Fibroblast of skin of abdomen (primary cell): ENCODE measurements around the gene SEMA3C. TPM values are rescaled to one million over a fixed set of nuclear protein-coding genes. Genes with fewer than 3 reads are reported as not detected.
A peak's percentile ranks its signal among the peaks of the same experiment; 100 is the strongest.

Experiments
- DNase-seq: peaks from one replicate; pipeline ENCODE4 v3.0.0-alpha.2; 2013
- polyA plus RNA-seq, 2 experiments: library from polyadenylated mRNA; unstranded; fragments of 120-200 nt; gene quantifications; one replicate each; pipeline ENCODE4 v1.2.1, GENCODE V29; 2013; ENCODE audit not compliant: insufficient read length in 2 of 2

SEMA3C gene
- 43.8 TPM for polyA plus RNA-seq (2013, experiment 1 of 2; ENCODE audit: insufficient read length)
- polyA plus RNA-seq (2013, experiment 2 of 2; ENCODE audit: insufficient read length) = 40.8 TPM

DNA sequence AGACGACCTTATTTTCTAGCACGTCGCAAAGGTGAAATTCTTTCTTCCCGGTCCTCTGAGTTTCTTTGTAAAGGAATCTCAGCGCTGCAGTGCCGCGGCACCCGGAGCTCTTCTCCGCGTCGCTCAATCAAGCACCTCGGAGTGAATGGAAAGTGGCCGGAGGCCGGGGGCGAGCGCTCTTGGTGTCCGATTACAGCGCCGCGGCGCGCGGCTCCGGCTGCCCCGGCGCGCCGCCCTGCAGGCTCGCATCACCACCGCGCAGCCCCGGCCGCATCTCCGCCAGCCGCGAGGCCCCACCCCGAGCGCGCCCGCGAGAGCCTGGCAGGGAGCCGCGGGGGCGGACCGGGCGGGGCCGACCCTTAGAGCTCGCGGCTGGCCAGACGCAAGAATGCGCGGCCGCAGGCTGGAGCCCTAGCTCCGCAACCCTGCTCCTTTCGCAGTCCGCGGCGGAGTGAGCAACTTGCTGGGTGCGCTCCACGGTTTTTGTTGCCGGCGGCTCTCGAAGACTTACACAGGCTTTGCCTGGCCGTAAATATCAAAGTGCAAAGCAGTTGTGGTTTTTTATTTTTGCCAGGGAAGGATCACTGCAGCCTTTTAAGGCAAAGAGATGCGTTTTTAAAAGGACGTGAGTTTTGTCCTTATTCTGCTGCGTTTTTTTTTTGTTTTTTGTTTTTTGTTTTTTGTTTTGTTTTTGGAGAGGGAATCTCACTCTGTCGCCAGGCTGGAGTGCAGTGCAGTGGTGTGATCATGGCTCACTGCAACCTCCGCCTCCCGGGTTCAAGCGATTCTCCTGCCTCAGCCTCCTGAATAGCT, at the start of gene SEMA3C:
SEMA3C (minus strand) TSS at position 143 of the 813 bp plus-strand sequence. CDS start 2,270 bp downstream, outside the sequence.
- peak; percentile 96 for DNase-seq

- DNase-seq = no peak
Observed at GRCh38 chr7:80968606-80969005, 49.8 kb upstream of the SEMA3C start.

DNA sequence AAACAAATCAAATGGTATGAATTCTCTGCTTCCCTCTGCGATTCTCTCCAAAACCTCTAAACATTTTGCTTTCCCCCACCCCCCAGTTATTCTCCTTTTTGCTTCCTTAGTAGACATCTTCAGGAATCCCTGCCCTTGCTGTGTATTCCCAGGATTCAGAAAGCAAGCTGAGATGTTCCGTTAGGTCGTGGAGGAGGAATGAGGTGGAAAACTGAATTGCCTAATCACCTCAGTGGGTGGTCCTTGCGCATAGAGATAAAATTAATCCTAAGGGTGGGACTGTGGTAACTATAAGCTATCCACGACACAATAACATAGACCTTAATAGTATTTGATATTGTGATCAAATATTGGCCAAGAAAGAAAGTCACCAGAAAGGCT, 49.1 kb upstream of the SEMA3C start:
- DNase-seq = peak; percentile 10

- peak; percentile 54 for DNase-seq
Observed at GRCh38 chr7:80967071-80967916, 48.4 kb upstream of the SEMA3C start.

DNA sequence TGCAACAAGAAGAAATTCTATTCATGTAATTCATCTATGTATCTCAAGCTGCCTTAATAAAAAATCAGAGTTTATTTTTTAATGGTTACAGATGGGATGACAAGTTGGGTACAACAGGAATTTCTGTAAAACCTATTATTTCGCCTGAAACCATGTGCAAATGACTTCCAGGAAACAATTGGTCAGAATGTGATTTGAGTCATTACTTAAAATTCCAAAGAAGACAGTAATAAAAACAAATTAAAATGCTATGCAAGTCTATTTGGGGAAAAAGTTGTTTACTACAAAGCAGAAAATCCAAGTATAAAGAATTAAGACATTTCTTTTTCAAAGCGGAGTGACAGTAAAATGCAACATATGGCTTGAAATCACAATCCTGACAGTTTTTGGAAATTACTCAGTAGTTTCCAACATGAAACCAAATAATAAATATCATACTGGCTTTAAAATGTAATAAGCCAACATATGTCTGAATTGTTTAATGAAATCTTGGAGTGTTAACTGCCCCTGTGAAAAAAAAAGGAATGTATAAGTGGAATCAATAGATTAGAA, 41.5 kb upstream of the SEMA3C start:
- peak; percentile 45 for DNase-seq

GRCh38 chr7:80957226-80957777, 38.5 kb upstream of the SEMA3C start:
- DNase-seq = no peak

GRCh38 chr7:80954191-80954590, 35.3 kb upstream of the SEMA3C start:
- no peak for DNase-seq

DNA sequence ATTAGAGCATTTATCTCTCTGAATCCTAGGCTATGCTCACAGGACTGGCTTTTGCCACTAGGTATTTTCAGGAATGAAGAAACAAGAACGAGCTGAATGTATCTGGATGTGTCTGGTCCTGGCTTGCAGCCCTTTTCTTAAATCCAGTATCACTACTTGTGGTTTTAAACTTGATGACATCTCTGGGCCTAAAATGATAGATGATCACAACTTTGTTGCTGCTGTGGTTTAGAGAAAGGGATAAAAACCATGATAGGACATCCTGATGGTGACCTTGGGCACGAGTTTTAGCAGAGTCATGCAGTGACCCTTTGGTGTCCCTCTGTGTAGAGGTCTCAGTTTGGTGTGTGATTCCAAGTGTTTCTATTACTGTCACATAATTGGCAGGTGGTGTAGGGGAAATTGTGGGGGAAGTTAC, 31.7 kb upstream of the SEMA3C start:
- peak; percentile 55 for DNase-seq

DNA sequence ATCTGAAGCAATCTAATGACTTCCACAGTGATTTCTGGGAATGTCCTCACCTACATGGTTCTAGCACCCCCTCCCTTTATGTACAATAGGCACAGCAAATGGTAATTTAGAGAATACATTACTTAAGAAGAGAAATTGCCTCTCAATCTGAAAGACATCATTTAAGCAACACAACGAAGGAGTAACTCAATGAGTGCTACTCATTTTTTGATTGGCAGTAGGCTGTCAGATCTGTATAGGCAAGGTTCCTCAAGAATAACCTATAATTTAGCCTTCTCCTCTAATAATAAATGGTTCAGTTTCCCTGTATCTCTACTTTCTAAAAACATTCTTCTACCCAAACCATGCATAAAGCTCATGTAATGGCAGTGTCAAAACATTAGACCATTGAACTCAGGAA, 30.6 kb upstream of the SEMA3C start:
- DNase-seq = no peak

DNA sequence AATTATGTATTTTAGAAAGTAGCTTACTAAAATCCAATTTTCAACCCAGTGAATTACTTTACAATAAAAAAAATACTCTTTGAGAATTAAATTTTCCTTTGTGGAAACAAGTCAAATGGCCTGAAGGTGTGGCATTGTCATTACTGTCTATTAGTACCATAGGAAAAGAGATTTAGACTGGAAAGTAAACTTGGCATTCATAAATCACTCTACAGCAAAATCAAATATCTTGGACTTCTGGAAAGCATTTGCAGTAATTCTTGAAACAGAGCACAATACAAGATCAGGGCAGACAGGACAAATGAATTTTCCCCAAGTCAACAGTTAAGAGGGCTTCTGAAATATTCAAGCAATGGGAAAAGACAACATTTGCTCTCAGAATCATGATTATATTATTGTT, 28.0 kb upstream of the SEMA3C start:
- DNase-seq = no peak

DNA sequence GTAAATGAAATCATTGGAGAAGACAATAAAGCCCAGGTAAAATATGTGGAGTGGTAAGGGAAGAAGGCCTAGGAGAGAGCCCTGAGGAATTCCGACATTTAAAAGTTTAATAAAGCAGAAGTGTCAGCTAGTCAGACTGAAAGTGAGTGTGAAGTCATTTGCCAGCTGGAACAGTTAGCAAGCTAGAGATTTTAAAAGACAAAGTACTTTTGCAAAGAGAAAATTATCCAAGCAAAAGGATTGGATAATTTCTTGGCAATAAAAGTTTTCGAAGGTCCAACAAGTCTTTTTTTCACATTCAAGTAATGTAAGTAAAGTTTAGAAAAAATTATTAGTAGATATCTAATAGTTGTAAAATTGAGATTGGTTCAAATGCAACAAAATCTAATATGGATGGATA, 27.1 kb upstream of the SEMA3C start:
- DNase-seq = no peak

- no peak for DNase-seq
Observed at GRCh38 chr7:80943342-80943741, 24.5 kb upstream of the SEMA3C start.

DNA sequence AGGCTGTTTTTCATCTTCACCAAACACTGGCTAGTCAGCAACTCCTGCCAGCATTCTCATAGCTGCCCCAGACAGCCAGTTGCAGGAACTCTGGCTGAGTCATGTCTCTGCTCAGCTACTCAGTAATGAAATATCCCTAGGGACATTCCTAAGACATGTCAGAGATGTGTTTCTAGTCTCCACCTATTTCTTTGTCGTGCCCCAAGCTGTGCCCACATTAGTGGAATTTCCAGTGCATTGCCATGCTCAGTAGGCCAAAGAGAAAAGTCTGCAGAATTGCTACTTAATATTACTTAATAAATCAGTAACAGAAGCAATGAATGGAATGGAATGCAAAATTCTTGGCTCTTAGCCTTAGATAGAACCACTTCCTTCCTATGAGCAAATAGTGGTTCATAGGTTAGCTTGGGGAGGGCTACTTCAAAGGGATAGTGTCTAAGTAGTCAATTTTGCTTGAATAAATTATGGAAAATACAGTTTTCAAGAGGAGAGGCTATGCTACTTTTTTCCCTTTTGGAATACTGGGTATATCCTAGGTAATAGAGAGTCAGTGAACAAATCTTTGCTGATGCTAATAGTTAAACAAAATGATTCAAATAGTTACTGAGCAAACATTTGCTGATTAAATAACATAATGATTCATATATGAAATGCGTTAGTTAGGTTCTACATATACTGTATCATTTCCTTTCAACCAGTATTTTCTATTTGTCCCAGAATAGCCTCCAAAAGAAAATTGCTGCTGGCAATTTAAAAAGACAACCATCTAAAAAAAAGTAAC, 23.6 kb upstream of the SEMA3C start:
- peak; percentile 98 for DNase-seq

DNA sequence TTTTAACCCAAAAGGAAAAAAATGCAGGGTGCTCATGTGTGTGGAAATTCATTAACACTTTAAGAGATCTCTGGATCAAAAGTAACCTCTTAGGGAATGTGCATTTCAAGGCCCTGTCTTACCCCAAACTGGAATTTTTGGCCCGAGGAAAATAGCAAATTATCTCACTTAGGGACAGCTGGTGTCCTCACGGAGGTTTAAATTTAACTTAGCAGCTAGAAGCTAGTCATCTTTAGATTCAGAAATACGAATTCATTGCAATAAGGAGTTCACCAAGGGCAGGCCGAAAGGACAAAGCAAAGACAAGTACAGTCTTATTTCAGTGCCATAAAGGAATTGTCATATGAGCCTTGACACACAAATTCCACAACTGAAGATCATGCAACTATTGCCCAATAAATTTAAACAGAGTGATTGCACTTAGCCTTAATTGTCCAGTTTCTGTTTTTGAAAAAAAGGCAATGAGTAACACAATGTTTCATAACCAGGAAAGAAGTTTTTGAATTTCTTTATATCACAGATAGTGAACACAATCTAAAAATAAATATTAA, 22.4 kb upstream of the SEMA3C start:
- peak; percentile 62 for DNase-seq

GRCh38 chr7:80940539-80941207, 21.8 kb upstream of the SEMA3C start:
- no peak for DNase-seq

DNA sequence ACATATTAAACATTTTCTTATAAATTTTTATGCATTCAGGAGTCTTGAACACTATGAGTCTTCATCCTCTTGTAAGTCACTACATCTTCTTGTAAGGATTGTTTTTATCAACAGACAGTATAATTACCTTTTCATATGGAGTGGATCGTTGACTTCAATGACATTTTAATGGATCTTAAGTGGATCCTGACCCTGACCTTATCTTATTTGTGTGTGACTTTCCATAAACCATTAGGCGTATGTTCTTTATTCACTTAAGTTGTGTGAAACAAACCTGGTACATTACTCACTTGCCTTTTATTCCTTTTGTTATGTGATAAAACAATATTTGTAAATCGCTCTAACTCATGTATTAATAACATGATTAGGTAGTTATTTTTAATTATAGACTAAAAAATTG, 18.5 kb upstream of the SEMA3C start:
- no peak for DNase-seq

GRCh38 chr7:80935991-80936780, 17.3 kb upstream of the SEMA3C start:
- DNase-seq = no peak

DNA sequence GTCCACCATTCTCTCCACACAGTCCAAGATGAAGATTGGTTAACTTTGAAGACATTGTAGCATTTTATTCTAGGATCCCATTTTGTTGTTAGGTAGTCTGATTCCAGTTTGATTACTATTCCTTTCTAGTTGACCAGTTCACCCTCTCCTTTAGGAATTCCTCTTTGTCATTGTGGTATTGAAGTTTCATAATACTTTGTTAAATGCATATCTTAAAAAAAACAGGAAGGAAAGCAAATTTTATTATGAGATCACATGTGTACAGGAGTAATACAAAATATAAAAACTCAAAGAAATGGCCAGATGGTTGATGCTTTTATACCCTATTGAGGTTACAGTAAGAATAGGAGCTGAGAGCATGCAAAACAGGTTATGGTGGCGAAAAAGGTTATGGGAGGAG, 15.5 kb upstream of the SEMA3C start:
- peak; percentile 17 for DNase-seq

GRCh38 chr7:80932536-80932935, 13.7 kb upstream of the SEMA3C start:
- no peak for DNase-seq

DNA sequence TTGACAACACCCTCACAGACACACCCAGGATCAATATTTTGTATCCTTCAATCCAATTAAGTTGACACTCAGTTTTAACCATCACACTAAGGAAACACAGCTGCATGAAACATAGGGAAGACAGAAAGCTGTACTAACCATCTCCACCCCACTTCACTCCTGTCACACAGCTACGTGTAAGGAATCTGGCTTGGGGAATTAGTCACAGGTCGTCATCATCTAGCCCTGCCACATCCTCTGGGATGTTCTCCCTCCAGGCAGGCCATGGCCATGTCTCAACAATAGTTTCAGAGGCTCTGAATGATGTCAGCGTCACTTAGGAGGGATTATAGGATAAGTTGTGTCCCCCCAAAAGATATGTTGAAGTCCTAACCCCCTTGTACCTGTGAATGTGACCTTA, 10.8 kb upstream of the SEMA3C start:
- DNase-seq = no peak
